GM23338 (cell line): ENCODE results near the gene CHPF.

Experiments
- CTCF ChIP-seq, 2 experiments: fragments of 200-600 bp in 1 of 2; sonication (generic) in 1 of 2; conservative IDR thresholded peaks; 2 replicates each; pipeline versions ENCODE4 v1.5.1 to v1.6.1; 2016 to 2017; ENCODE audit warnings: antibody characterized with exemption in 2 of 2, low read depth in 2 of 2, mild to moderate bottlenecking in 2 of 2, moderate library complexity in 1 of 2
- EZH2 ChIP-seq: fragments of 200-600 bp; sonication (generic); IDR thresholded peaks from one replicate; pipeline ENCODE4 v1.8.0; 2017; ENCODE audit warnings: antibody characterized with exemption, mild to moderate bottlenecking, low read depth; ENCODE audit not compliant: unreplicated experiment
- JUNB ChIP-seq: IDR thresholded peaks from one replicate; pipeline ENCODE4 v1.6.1; 2016; ENCODE audit warnings: antibody characterized with exemption; ENCODE audit not compliant: unreplicated experiment
- REST ChIP-seq: IDR thresholded peaks from one replicate; pipeline ENCODE4 v1.6.1; 2018; ENCODE audit warnings: antibody characterized with exemption; ENCODE audit not compliant: unreplicated experiment

DNA sequence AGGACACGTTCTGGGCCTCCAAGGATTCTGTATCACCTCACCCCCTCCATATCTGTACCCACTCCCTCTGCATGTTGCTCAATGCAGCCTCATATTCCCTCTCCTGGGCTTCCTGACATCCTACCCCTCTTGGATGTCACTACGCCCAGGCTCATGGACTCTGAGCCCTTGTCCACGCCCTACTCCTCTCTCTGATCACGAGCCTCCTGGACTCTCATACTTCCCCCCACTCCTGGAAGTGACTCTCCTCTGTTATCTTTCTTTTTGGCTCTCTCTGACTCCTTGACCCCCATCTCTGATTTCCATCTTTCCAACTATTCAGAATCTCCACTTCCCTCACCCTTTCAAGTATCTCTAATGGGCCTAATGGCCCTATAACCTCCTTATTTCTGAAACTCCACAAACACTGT lies 2.3 kb upstream of the CHPF start:
- TF ChIP-seq CTCF (conservative IDR thresholded peaks at IDR 0.05; ENCODE audit: low read depth in 2 of 2) = no peak
- no peak for TF ChIP-seq JUNB
- TF ChIP-seq REST = no peak
- TF ChIP-seq EZH2 = no peak
